GM10266 (cell line): ENCODE measurements around the gene ETF1.

Experiments
- DNase-seq: peaks from one replicate; pipeline ENCODE4 v3.0.0; 2012; ENCODE audit errors: extremely low spot score
- TF ChIP-seq, protein P1 (sequence below): IDR thresholded peaks from 2 replicates; pipeline ENCODE4 v1.5.1; 2012; ENCODE audit warnings: mild to moderate bottlenecking, low read depth; ENCODE audit not compliant: control insufficient read depth, insufficient read depth; ENCODE audit errors: missing control alignments

ETF1 gene

DNA sequence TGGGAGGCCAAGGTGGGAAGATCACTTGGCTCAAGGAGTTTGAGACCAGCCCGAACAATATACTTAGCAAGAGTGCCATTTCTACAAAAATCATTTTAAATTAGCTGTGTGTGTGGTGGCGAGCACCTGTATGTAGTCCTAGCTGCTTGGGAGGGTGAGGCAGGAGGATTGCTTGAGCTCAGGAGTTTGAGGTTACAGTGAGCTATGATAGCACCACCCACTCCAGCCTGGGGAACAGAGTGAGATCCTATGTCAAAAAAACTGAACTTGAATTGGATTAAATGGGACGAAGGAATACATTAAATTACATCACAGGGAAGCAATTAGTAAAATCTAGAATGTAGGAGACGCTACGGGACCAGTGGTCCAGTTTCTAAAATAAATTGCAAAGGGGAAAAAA lies 6.4 kb upstream of the ETF1 start:
- TF ChIP-seq, protein P1, sequence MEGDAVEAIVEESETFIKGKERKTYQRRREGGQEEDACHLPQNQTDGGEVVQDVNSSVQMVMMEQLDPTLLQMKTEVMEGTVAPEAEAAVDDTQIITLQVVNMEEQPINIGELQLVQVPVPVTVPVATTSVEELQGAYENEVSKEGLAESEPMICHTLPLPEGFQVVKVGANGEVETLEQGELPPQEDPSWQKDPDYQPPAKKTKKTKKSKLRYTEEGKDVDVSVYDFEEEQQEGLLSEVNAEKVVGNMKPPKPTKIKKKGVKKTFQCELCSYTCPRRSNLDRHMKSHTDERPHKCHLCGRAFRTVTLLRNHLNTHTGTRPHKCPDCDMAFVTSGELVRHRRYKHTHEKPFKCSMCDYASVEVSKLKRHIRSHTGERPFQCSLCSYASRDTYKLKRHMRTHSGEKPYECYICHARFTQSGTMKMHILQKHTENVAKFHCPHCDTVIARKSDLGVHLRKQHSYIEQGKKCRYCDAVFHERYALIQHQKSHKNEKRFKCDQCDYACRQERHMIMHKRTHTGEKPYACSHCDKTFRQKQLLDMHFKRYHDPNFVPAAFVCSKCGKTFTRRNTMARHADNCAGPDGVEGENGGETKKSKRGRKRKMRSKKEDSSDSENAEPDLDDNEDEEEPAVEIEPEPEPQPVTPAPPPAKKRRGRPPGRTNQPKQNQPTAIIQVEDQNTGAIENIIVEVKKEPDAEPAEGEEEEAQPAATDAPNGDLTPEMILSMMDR: no peak
- no peak for DNase-seq

DNA sequence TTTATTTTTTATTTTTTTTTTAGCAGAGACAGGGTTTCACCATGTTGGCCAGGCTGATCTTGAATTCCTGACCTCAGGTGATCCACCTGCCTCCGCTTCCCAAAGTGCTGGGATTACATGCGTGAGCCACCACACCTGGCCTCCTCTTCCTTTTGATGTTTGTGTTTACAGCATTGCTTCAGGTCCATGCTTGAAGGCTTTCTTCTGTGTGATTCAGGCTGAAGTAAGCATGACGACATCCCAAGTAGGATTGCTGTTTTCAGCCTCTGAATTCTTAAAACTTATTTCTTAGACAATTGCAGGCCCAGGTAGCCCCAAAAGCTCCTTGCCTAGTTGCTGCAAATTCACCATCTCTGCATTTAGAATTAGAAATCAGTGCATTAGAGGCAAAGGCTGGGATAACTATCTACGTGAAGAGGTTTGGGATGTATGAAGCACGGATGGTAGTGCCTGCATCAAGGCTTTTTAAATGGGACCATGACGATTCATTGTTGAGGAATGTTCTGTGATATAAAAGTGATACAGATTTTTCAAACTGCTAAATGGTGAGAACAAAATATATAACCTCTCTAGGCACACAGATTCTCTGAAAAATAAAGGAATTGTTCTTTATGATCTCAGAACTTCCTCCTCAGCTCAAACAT lies 3.0 kb upstream of the ETF1 start:
- no peak for DNase-seq
- TF ChIP-seq, protein P1: no peak

DNA sequence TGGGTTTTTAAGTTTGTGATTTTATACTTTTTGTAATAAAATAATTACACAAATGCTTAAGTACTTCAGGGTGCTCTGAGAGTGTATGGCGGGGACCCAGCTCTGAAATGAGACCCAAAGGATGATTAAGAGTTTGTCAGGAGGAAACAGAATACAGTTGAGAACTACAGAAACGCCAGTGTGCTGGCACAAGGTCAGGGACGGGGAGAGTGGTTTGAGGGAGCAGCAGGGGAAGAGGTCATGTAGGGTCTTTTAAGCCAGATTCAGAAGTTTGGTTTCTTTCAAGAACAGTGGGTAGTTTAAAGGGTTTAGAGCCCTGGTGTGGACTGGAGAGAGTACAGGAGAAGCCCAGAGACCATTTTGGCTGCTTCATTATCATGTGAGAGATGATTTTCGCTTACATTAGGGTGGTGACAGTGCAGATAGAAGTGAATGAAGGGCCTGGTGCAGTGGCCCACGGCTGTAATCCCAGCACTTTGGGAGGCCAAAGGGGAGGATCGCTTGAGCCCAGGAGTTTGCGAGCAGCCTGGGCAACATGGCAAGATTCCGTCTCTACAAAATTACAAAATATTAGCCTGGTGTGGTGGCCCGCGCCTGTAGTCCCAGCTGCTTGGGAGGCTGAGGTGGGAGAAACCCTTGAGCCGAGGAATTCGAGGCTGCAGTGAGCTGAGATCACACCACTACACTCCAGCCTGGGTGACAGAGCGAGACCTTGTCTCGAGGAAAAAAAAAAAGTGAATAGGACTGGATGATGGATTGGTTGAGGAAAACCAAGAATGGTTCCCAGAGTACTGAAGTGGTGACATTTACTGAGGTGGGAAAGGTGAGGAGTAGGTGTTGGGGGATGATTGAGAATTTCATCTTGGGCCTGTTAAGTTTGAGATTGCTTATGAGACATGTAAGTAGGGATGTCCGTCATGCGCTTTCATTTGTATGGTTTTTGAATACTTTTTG lies 1.4 kb upstream of the ETF1 start:
- TF ChIP-seq, protein P1: no peak
- no peak for DNase-seq

DNA sequence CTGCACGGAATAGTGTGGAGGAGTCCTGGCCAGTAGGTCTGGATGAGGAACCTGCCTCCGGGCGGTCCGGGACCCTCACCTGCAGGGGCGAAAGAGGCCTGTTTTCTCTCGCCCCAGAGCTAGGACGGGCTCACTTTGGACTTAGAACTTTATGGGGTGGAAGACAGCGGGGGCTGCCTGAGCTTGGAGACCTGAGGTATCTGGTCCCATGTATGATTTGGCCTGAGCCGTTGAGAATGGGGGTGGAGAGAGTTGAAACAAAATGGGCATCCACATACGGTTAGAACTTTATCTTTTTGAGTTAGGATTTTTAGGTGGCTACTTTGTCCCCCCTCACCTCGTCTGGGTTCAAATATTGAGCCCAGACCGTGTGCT lies 681 bp upstream of the ETF1 start:
- TF ChIP-seq, protein P1: no peak

DNA sequence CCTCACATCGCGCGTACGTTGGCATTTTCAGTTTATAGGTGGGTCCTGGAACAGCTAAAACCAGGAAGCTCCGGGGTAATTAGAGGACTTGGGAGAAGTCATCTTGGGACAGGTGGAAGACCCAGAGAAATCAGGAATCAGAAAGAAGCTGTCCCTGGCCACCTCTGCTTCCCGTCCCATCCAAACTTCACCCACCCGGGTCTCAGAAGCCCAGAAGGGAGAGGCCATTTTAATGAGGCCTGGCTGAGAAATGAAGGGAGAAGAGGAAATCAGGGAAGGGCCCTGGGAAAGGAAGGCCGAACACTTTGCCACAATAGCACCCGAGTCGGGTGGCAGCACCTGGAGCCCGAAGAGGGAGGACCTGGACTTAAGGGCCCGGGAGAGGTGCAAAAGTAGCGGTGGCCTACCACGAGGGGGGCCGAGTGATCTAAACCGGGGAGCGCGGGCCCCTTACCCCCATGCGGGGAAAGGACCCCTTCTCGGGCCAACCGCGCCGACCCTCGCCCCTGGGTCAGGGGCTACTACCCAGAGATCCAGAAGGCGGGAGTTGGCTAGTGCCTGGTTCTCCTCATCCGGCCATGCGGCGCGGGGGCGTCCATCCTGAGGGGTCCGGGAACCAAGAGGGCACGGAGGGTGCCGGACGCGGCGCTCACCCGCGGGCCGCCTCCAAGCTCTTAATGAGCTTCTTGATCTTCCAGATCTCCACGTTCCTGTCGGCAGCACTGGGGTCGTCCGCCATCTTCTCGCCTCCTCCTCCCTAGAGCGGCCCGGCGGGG lies 668 bp downstream of the ETF1 start:
- DNase-seq: no peak
- TF ChIP-seq, protein P1: no peak

More for the DNA sequence above, 681 bp upstream of the ETF1 start:
- peak; percentile 60 for DNase-seq

DNA sequence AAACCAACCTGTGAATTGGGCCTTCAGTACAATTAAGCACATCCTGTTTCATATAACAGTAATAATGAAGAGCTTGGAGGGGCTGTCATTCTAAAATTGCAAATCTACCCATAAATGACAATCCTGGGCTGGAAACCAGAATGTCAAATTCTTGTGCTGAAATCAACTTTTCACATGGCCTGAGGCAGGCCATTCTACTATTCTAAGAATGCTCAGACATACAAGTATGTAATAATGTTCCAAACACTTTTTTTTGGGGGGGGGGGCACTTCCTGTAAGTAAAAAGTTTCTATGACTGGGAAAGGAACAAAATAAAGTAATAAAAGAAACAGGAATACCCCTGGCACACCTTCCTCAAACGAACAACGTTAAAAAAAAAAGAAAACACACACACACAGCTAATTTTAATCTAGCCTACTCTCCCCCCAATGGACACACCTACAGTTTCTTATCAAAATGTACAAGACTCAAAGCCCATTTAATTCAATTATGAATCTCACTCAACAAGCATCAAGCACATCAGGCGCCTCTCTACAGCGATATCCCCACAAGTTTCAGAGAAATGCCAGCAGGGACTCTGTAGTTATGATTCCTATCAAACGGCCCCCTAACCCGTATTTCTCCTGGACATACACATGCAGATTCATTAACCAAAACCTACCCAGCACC lies 1.4 kb downstream of the ETF1 start:
- TF ChIP-seq, protein P1: no peak
- no peak for DNase-seq
